HG03571 (cell line): ENCODE results near the gene PARM1.

Experiments
- ATAC-seq: cut with Tn5 transposase; IDR thresholded peaks from one replicate; pipeline ENCODE4 v1.9.1; 2021; ENCODE audit not compliant: unreplicated experiment

The PARM1 gene

GRCh38 chr4:75028196-75028854, 95.4 kb downstream of the PARM1 start:
- no peak for ATAC-seq

- ATAC-seq: no peak
These were observed 97.1 kb downstream of the PARM1 start for GRCh38 chr4:75030028-75030427.

GRCh38 chr4:75030649-75031235, 97.8 kb downstream of the PARM1 start:
- ATAC-seq: no peak

- no peak for ATAC-seq
These were observed 98.9 kb downstream of the PARM1 start for GRCh38 chr4:75031775-75032174.

GRCh38 chr4:75034523-75034922, 101.6 kb downstream of the PARM1 start:
- no peak for ATAC-seq

- ATAC-seq: no peak
These were observed 102.4 kb downstream of the PARM1 start for GRCh38 chr4:75035321-75035720.

GRCh38 chr4:75036046-75036830, 103.3 kb downstream of the PARM1 start:
- ATAC-seq: no peak

GRCh38 chr4:75037252-75037651, 104.3 kb downstream of the PARM1 start:
- ATAC-seq: no peak

GRCh38 chr4:75038376-75038775, 105.5 kb downstream of the PARM1 start:
- no peak for ATAC-seq

- ATAC-seq: no peak
These were observed 107.8 kb downstream of the PARM1 start for GRCh38 chr4:75040703-75041102.

GRCh38 chr4:75042601-75043208, 109.8 kb downstream of the PARM1 start:
- ATAC-seq: no peak

GRCh38 chr4:75046226-75046625, 113.3 kb downstream of the PARM1 start:
- ATAC-seq: no peak

- no peak for ATAC-seq
These were observed 113.7 kb downstream of the PARM1 start for GRCh38 chr4:75046641-75047040.

GRCh38 chr4:75048208-75048879, 115.4 kb downstream of the PARM1 start:
- no peak for ATAC-seq

GRCh38 chr4:75051431-75051830, 118.5 kb downstream of the PARM1 start:
- ATAC-seq: no peak

GRCh38 chr4:75053352-75053751, 120.4 kb downstream of the PARM1 start:
- no peak for ATAC-seq

- ATAC-seq: no peak
These were observed 121.2 kb downstream of the PARM1 start for GRCh38 chr4:75054078-75054477.

- ATAC-seq: no peak
These were observed 123.4 kb downstream of the PARM1 start for GRCh38 chr4:75056277-75056676.

GRCh38 chr4:75057369-75057768, 124.5 kb downstream of the PARM1 start:
- ATAC-seq: no peak

GRCh38 chr4:75058486-75058885, 125.6 kb downstream of the PARM1 start:
- no peak for ATAC-seq

- ATAC-seq: no peak
These were observed 130.5 kb downstream of the PARM1 start for GRCh38 chr4:75063433-75063832.
